ENCODE measurements around the gene SUCNR1.
"Not testable (repeated sequence)": the region's sequence is repeated elsewhere in the genome, so short reads cannot be mapped to it uniquely, and the experiment has no call there.

The SUCNR1 gene

GRCh38 chr3:151871639-151872468 is 1.6 kb upstream of the SUCNR1 start:
- no peak for DNase-seq (ENCODE audit: low spot score)

- DNase-seq (ENCODE audit: low spot score), result not testable (repeated sequence)
Measured at GRCh38 chr3:151874079-151874478, 636 bp downstream of the SUCNR1 start.

- no peak for DNase-seq (ENCODE audit: low spot score)
Measured at GRCh38 chr3:151875759-151876158, 2.3 kb downstream of the SUCNR1 start.

GRCh38 chr3:151877269-151877668 is 3.8 kb downstream of the SUCNR1 start:
- DNase-seq (ENCODE audit: low spot score), result no peak

GRCh38 chr3:151878465-151878864 is 5.0 kb downstream of the SUCNR1 start:
- DNase-seq (ENCODE audit: low spot score), result no peak

GRCh38 chr3:151879037-151879436 is 5.6 kb downstream of the SUCNR1 start:
- DNase-seq (ENCODE audit: low spot score), result no peak

- DNase-seq (ENCODE audit: low spot score), result no peak
Measured at GRCh38 chr3:151879679-151880415, 6.4 kb downstream of the SUCNR1 start.

- DNase-seq (ENCODE audit: low spot score), result no peak
Measured at GRCh38 chr3:151880416-151880690, 6.9 kb downstream of the SUCNR1 start.

- DNase-seq (ENCODE audit: low spot score), result no peak
Measured at GRCh38 chr3:151881137-151881536, 7.7 kb downstream of the SUCNR1 start.

GRCh38 chr3:151885397-151885796 is 12.0 kb downstream of the SUCNR1 start:
- DNase-seq (ENCODE audit: low spot score), result not testable (repeated sequence)

GRCh38 chr3:151887450-151888211 is 14.2 kb downstream of the SUCNR1 start:
- not testable (repeated sequence) for DNase-seq (ENCODE audit: low spot score)

GRCh38 chr3:151890721-151891141 is 17.3 kb downstream of the SUCNR1 start:
- DNase-seq (ENCODE audit: low spot score), result no peak

GRCh38 chr3:151891721-151892120 is 18.3 kb downstream of the SUCNR1 start:
- no peak for DNase-seq (ENCODE audit: low spot score)

GRCh38 chr3:151894219-151894618 is 20.8 kb downstream of the SUCNR1 start:
- DNase-seq (ENCODE audit: low spot score), result no peak

GRCh38 chr3:151895478-151896241 is 22.2 kb downstream of the SUCNR1 start:
- DNase-seq (ENCODE audit: low spot score), result no peak

- DNase-seq (ENCODE audit: low spot score), result no peak
Measured at GRCh38 chr3:151896246-151897012, 23.0 kb downstream of the SUCNR1 start.

- not testable (repeated sequence) for DNase-seq (ENCODE audit: low spot score)
Measured at GRCh38 chr3:151898121-151898520, 24.7 kb downstream of the SUCNR1 start.

GRCh38 chr3:151898564-151899261 is 25.3 kb downstream of the SUCNR1 start:
- DNase-seq (ENCODE audit: low spot score), result not testable (repeated sequence)

GRCh38 chr3:151899996-151900395 is 26.6 kb downstream of the SUCNR1 start:
- no peak for DNase-seq (ENCODE audit: low spot score)

GRCh38 chr3:151900460-151900859 is 27.0 kb downstream of the SUCNR1 start:
- no peak for DNase-seq (ENCODE audit: low spot score)
